ENCODE results near the gene CDK9.

The CDK9 gene

DNA sequence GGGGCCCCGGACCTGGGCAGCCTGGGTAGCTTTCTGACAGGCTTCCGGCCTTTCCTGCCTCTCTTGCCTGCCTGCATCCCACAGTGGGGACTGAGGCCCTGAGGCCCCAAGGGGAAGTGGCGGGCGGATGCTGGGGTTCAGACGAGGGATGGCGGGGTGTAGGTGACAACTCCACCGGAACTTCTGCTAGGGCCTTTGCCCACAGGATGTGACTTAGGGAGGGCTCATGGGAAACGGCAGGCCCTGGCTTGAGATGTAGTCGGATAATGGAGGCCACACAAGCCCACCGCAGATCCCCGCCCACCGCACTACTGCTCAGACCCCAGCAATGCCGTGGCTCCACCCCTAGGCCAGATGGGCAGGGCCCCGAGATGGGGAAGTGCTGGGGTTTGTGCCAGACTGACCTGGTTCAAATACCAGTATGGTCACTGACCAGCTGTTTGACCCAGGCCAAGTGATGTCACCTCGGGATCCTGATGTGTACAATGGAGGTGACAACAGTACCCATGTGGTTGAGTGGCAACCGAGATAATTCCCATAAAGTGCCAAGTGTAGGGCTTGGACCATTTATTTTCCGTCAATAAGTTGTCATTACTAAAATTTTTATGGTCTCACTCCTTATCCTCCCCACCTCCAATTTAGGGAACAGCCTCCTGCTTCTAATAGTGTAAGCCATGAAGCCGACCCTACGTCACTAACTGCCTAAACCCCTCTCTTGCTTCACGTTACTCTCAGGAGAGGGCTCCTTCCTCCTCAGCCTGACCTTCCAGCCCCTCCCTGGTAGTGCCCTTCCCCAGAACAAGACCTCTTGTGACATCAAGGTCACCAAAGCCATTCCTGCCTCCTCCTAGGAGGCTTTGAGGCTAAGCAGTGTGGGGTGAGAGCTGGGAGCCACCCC lies 2.5 kb upstream of the CDK9 start:
- TF ChIP-seq PPARA (CRISPR knock-in tag; IDR thresholded peaks at IDR 0.05; ENCODE audit: borderline replicate concordance) (no peak), GLIS3 (CRISPR knock-in tag; IDR thresholded peaks at IDR 0.05) (no peak), ZNF565 (CRISPR knock-in tag; conservative IDR thresholded peaks at IDR 0.05; ENCODE audit: low read depth) (no peak)
- TF ChIP-seq, protein P1, sequence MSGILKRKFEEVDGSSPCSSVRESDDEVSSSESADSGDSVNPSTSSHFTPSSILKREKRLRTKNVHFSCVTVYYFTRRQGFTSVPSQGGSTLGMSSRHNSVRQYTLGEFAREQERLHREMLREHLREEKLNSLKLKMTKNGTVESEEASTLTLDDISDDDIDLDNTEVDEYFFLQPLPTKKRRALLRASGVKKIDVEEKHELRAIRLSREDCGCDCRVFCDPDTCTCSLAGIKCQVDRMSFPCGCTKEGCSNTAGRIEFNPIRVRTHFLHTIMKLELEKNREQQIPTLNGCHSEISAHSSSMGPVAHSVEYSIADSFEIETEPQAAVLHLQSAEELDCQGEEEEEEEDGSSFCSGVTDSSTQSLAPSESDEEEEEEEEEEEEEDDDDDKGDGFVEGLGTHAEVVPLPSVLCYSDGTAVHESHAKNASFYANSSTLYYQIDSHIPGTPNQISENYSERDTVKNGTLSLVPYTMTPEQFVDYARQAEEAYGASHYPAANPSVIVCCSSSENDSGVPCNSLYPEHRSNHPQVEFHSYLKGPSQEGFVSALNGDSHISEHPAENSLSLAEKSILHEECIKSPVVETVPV (CRISPR knock-in tag; IDR thresholded peaks at IDR 0.05), result no peak
- ATAC-seq, result no peak

DNA sequence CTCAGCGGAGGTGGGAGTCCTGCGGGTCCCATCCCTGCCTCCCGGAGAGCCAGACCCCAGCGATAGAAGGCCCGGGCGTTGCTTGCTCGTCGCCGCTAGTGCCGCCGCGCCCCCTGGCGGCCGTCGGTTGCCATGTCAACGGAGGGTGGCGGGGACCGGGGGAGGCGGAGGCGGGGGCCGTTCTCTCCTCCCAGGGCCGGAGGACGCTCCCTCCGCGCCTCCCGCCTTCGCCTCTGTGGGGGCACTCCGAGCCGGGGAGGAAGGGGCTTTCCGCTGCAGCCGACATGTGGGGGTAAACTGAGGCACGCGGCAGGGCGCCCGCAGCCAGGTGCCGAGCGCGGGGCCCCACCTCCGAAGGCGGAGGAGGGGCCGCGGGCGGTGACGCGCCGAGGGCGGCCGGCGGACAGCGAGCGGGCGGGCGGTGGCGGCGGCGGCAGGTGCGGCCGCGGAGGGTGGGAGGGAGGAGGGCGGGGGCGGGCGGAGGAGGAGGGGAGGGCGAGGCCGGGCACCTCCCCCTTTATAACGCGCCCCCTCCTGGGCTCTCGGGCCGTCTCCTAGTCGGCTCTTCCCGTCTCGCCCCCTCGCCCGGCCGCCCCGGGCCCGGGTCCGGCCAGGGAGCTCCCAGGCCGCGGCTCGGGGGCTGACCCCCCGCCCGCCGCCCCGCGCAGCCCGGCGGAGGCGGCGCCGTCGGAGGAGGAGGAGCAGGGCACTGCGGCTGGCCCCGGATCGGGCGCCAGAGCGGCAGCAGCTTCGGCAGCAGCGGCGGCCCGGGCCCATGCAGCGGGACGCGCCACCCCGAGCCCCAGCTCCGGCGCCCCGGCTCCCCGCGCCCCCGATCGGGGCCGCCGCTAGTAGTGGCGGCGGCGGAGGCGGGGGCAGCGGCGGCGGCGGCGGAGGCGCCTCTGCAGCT lies 556 bp upstream of the CDK9 start:
- no peak for TF ChIP-seq TOX (CRISPR knock-in tag; IDR thresholded peaks at IDR 0.05; ENCODE audit: borderline replicate concordance)
- no peak for TF ChIP-seq GLIS3 (CRISPR knock-in tag; IDR thresholded peaks at IDR 0.05)
- TF ChIP-seq ZC3H10 (CRISPR knock-in tag; IDR thresholded peaks at IDR 0.05), result no peak
- TF ChIP-seq ZNF8 (CRISPR knock-in tag; IDR thresholded peaks at IDR 0.05), result no peak
- peak; percentile 71 for ATAC-seq

GRCh38 chr9:127786773-127787104 lies 905 bp downstream of the CDK9 start:
- TF ChIP-seq ISL1 (CRISPR knock-in tag; IDR thresholded peaks at IDR 0.05) (no peak), BACH2 (CRISPR knock-in tag; IDR thresholded peaks at IDR 0.05; ENCODE audit: borderline replicate concordance) (no peak), PPARA (CRISPR knock-in tag; IDR thresholded peaks at IDR 0.05; ENCODE audit: borderline replicate concordance) (no peak), TOX (CRISPR knock-in tag; IDR thresholded peaks at IDR 0.05; ENCODE audit: borderline replicate concordance) (no peak), SNAI2 (CRISPR knock-in tag; IDR thresholded peaks at IDR 0.05) (no peak), ESRRG (CRISPR knock-in tag; IDR thresholded peaks at IDR 0.05) (no peak), ZFP3 (CRISPR knock-in tag; IDR thresholded peaks at IDR 0.05) (no peak), ZC3H10 (CRISPR knock-in tag; IDR thresholded peaks at IDR 0.05) (no peak), ARNTL (CRISPR knock-in tag; IDR thresholded peaks at IDR 0.05; ENCODE audit: borderline replicate concordance, low read depth) (no peak), TCF4 (CRISPR knock-in tag; IDR thresholded peaks at IDR 0.05; ENCODE audit: borderline replicate concordance) (no peak), PATZ1 (CRISPR knock-in tag; IDR thresholded peaks at IDR 0.05; ENCODE audit: borderline replicate concordance) (no peak)
- TF ChIP-seq, protein P2, sequence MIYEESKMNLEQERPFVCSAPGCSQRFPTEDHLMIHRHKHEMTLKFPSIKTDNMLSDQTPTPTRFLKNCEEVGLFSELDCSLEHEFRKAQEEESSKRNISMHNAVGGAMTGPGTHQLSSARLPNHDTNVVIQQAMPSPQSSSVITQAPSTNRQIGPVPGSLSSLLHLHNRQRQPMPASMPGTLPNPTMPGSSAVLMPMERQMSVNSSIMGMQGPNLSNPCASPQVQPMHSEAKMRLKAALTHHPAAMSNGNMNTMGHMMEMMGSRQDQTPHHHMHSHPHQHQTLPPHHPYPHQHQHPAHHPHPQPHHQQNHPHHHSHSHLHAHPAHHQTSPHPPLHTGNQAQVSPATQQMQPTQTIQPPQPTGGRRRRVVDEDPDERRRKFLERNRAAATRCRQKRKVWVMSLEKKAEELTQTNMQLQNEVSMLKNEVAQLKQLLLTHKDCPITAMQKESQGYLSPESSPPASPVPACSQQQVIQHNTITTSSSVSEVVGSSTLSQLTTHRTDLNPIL (CRISPR knock-in tag; IDR thresholded peaks at IDR 0.05; ENCODE audit: low read depth), result no peak
- peak; percentile 10 for ATAC-seq

GRCh38 chr9:127788337-127789011 lies 2.6 kb downstream of the CDK9 start:
- no peak for ATAC-seq
- TF ChIP-seq ZC3H10 (CRISPR knock-in tag; IDR thresholded peaks at IDR 0.05) (no peak), ZNF8 (CRISPR knock-in tag; IDR thresholded peaks at IDR 0.05) (no peak), ZNF565 (CRISPR knock-in tag; conservative IDR thresholded peaks at IDR 0.05; ENCODE audit: low read depth) (no peak), GLIS3 (CRISPR knock-in tag; IDR thresholded peaks at IDR 0.05) (no peak), PPARA (CRISPR knock-in tag; IDR thresholded peaks at IDR 0.05; ENCODE audit: borderline replicate concordance) (no peak), TOX (CRISPR knock-in tag; IDR thresholded peaks at IDR 0.05; ENCODE audit: borderline replicate concordance) (no peak), ARNTL (CRISPR knock-in tag; IDR thresholded peaks at IDR 0.05; ENCODE audit: borderline replicate concordance, low read depth) (no peak), TSHZ2 (CRISPR knock-in tag; IDR thresholded peaks at IDR 0.05) (no peak), ZFP30 (CRISPR knock-in tag; IDR thresholded peaks at IDR 0.05) (no peak), ISL1 (CRISPR knock-in tag; IDR thresholded peaks at IDR 0.05) (no peak)
- TF ChIP-seq, protein P2 (CRISPR knock-in tag; IDR thresholded peaks at IDR 0.05; ENCODE audit: low read depth), result no peak
- TF ChIP-seq, protein P1 (CRISPR knock-in tag; IDR thresholded peaks at IDR 0.05), result no peak

Data from SK-N-SH treated with all-trans-retinoic acid at 6 μM for 48 hours (cell line).